ENCODE results near the gene MAPK8.

DNA sequence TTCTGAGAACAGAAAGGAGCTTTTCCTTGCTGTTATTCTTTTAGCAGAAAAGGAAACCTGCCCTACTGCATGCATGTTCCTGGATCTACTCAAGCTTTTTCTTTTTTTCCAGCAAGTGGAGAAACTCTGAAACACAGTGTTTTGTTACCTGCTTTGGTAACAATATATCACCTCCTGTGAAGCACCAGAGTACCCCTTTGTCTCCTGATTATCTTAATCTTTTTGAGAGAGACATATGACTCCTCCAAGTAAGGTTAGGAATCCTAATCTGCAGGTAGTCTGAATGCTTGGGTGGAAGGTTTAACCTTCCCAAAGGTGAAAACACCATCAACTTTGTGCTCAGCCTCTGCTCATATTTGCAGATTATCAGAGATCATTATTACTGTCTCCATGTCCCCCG, 93.1 kb downstream of the MAPK8 start:
- TF ChIP-seq CTCF (conservative IDR thresholded peaks at IDR 0.05; ENCODE audit: low read depth, low read length) = no peak
- TF ChIP-seq POLR2A (IDR thresholded peaks at IDR 0.05; ENCODE audit: low read depth, low read length) = no peak
- TF ChIP-seq CHD1 (IDR thresholded peaks at IDR 0.05; ENCODE audit: low read depth, low read length) = no peak
- TF ChIP-seq ELK1 (IDR thresholded peaks at IDR 0.05; ENCODE audit: borderline replicate concordance, low read depth, low read length) = no peak
- no peak for TF ChIP-seq USF2 (IDR thresholded peaks at IDR 0.05; ENCODE audit: low read depth, low read length)
- TF ChIP-seq MAFK (IDR thresholded peaks at IDR 0.05; ENCODE audit: low read depth, low read length) = no peak
- TF ChIP-seq MAZ (IDR thresholded peaks at IDR 0.05; ENCODE audit: borderline replicate concordance, low read depth, low read length) = no peak
- no peak for TF ChIP-seq CEBPB (IDR thresholded peaks at IDR 0.05; ENCODE audit: low read depth, low read length)
- no peak for TF ChIP-seq SMC3 (IDR thresholded peaks at IDR 0.05; ENCODE audit: low read depth, low read length)
- no peak for TF ChIP-seq RAD21 (IDR thresholded peaks at IDR 0.05; ENCODE audit: low read length)
- TF ChIP-seq RFX5 (IDR thresholded peaks at IDR 0.05; ENCODE audit: low read depth, low read length) = no peak

Data from IMR-90 (cell line).